Measurements from ENCODE around the gene LYSMD3.

LYSMD3 gene

GRCh38 chr5:90494043-90494442 is 35.3 kb downstream of the LYSMD3 start:
- no peak overlapping the region for H3K4me3 Mint-ChIP-seq
- DNase-seq = no peak
- no peaks in the 10 kb centered on the region for H3K9me3 Mint-ChIP-seq
- H3K36me3 Mint-ChIP-seq (ENCODE audit: low read depth) = peaks cover 22% of the 10 kb centered on the region
- H3K4me1 Mint-ChIP-seq = no peaks in the 10 kb centered on the region
- no peaks in the 10 kb centered on the region for H3K27me3 Mint-ChIP-seq (ENCODE audit: low read depth, poor library complexity)
- H3K27ac Mint-ChIP-seq = no peak overlapping the region
- no peak for TF ChIP-seq CTCF (IDR thresholded peaks at IDR 0.05)

- no peak for TF ChIP-seq CTCF (IDR thresholded peaks at IDR 0.05)
- no peak for DNase-seq
- no peaks in the 10 kb centered on the region for H3K27me3 Mint-ChIP-seq (ENCODE audit: low read depth, poor library complexity)
- no peaks in the 10 kb centered on the region for H3K4me1 Mint-ChIP-seq
- no peaks in the 10 kb centered on the region for H3K9me3 Mint-ChIP-seq
- H3K36me3 Mint-ChIP-seq (ENCODE audit: low read depth) = peaks cover 6% of the 10 kb centered on the region
- H3K27ac Mint-ChIP-seq = no peak overlapping the region
- H3K4me3 Mint-ChIP-seq = no peak overlapping the region
Measured at GRCh38 chr5:90488791-90489190, 40.6 kb downstream of the LYSMD3 start.

GRCh38 chr5:90484540-90484939 is 44.8 kb downstream of the LYSMD3 start:
- Mint-ChIP-seq H3K4me1 (no peaks in the 10 kb centered on the region), H3K27ac (no peak overlapping the region)

GRCh38 chr5:90483206-90483605 is 46.2 kb downstream of the LYSMD3 start:
- no peak for TF ChIP-seq CTCF (IDR thresholded peaks at IDR 0.05)
- Mint-ChIP-seq H3K27ac (no peak overlapping the region), H3K9me3 (no peaks in the 10 kb centered on the region), H3K36me3 (ENCODE audit: low read depth) (peaks cover 9% of the 10 kb centered on the region), H3K27me3 (ENCODE audit: low read depth, poor library complexity) (no peaks in the 10 kb centered on the region), H3K4me1 (no peaks in the 10 kb centered on the region), H3K4me3 (no peak overlapping the region)
- DNase-seq = no peak

More at GRCh38 chr5:90484540-90484939, 44.8 kb downstream of the LYSMD3 start:
- Mint-ChIP-seq H3K9me3 (no peaks in the 10 kb centered on the region), H3K27me3 (ENCODE audit: low read depth, poor library complexity) (no peaks in the 10 kb centered on the region), H3K36me3 (ENCODE audit: low read depth) (peaks cover 9% of the 10 kb centered on the region), H3K4me3 (no peak overlapping the region)
- DNase-seq = no peak
- no peak for TF ChIP-seq CTCF (IDR thresholded peaks at IDR 0.05)

GRCh38 chr5:90480699-90481098 is 48.7 kb downstream of the LYSMD3 start:
- H3K27ac Mint-ChIP-seq = no peak overlapping the region

More at GRCh38 chr5:90480699-90481098, 48.7 kb downstream of the LYSMD3 start:
- Mint-ChIP-seq H3K9me3 (no peaks in the 10 kb centered on the region), H3K4me3 (no peak overlapping the region), H3K27me3 (ENCODE audit: low read depth, poor library complexity) (peaks cover under 1% of the 10 kb centered on the region), H3K36me3 (ENCODE audit: low read depth) (peaks cover 4% of the 10 kb centered on the region), H3K4me1 (peaks cover 10% of the 10 kb centered on the region)
- no peak for DNase-seq
- no peak for TF ChIP-seq CTCF (IDR thresholded peaks at IDR 0.05)
